ENCODE measurements around the gene REL. TPM values are rescaled to one million over a fixed set of nuclear protein-coding genes. Genes with fewer than 3 reads are reported as not detected.

The REL gene
- polyA plus RNA-seq, 1 of the 3 experiments (the other 2 are of a cell fraction): 0.59 TPM

DNA sequence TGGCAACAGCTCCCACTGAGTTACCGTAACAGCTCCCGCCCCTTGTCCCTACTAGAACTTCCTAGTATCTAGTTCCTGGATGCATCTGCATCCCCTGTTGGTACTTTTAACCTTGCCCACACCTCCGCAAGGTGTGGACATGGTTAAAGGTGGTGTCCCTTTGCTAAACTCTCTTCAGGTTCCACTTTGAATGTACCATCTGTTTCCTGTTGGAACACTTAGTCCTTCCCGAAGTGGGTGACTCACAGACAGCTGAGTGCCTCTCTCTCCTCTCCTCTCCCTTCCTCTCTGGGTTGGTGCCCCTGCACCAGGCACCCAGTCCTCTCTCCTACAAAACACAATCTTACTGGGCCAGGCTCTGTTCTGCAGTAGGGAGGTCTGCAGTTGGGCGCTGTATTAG, 19.6 kb upstream of the REL start:
- ChIA-PET CTCF (no interaction called here), POLR2A (no interaction called here)
- Histone ChIP-seq H3K4me1 (ENCODE audit: control insufficient read depth in 1 of 2, insufficient read depth in 2 of 2, low read depth in 1 of 2, low read length in 1 of 2) (no peaks in the 10 kb centered on the region), H3K9me2 (no peaks in the 10 kb centered on the region), H3K4me3 (ENCODE audit: low read depth in 2 of 2, low read length in 1 of 2) (no peak overlapping the region), H3K36me3 (replicated peaks in 1 of 2; ENCODE audit: control insufficient read depth in 1 of 2, insufficient read depth in 2 of 2, low read length in 1 of 2) (no peaks in the 10 kb centered on the region), H3K9ac (no peak overlapping the region), H4K20me1 (ENCODE audit: insufficient read depth) (no peaks in the 10 kb centered on the region), H2AFZ (ENCODE audit: low read depth) (no peak overlapping the region), H3K27ac (ENCODE audit: low read depth in 2 of 2, low read length in 1 of 2) (no peak overlapping the region), H3K9me3 (no peaks in the 10 kb centered on the region), H3K4me2 (no peak overlapping the region), H3K79me2 (ENCODE audit: insufficient read depth) (no peaks in the 10 kb centered on the region), H3F3A (replicated peaks; ENCODE audit: insufficient read depth) (no peaks in the 10 kb centered on the region), H3K27me3 (ENCODE audit: insufficient read depth) (no peaks in the 10 kb centered on the region; the same call in 1 of the 2 replicates)
- WGBS (ENCODE audit: low lambda C conversion rate): 69% methylated on average over 5 of the region's 5 CpGs
- no peak for DNase-seq
- TF ChIP-seq FOXJ3 (CRISPR knock-in tag; IDR thresholded peaks at IDR 0.05): no peak
- TF ChIP-seq EP300 (IDR thresholded peaks at IDR 0.05; ENCODE audit: borderline replicate concordance in 1 of 2, low read depth in 1 of 2, low read length in 1 of 2): no peak
- TF ChIP-seq TAF1 (IDR thresholded peaks at IDR 0.05; ENCODE audit: borderline replicate concordance, low read depth, low read length): no peak
- TF ChIP-seq CHD2 (IDR thresholded peaks at IDR 0.05; ENCODE audit: low read length, partially characterized antibody): no peak
- TF ChIP-seq JUND (IDR thresholded peaks at IDR 0.05): no peak
- TF ChIP-seq, protein P1, sequence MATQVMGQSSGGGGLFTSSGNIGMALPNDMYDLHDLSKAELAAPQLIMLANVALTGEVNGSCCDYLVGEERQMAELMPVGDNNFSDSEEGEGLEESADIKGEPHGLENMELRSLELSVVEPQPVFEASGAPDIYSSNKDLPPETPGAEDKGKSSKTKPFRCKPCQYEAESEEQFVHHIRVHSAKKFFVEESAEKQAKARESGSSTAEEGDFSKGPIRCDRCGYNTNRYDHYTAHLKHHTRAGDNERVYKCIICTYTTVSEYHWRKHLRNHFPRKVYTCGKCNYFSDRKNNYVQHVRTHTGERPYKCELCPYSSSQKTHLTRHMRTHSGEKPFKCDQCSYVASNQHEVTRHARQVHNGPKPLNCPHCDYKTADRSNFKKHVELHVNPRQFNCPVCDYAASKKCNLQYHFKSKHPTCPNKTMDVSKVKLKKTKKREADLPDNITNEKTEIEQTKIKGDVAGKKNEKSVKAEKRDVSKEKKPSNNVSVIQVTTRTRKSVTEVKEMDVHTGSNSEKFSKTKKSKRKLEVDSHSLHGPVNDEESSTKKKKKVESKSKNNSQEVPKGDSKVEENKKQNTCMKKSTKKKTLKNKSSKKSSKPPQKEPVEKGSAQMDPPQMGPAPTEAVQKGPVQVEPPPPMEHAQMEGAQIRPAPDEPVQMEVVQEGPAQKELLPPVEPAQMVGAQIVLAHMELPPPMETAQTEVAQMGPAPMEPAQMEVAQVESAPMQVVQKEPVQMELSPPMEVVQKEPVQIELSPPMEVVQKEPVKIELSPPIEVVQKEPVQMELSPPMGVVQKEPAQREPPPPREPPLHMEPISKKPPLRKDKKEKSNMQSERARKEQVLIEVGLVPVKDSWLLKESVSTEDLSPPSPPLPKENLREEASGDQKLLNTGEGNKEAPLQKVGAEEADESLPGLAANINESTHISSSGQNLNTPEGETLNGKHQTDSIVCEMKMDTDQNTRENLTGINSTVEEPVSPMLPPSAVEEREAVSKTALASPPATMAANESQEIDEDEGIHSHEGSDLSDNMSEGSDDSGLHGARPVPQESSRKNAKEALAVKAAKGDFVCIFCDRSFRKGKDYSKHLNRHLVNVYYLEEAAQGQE (IDR thresholded peaks at IDR 0.05; ENCODE audit: low read depth, low read length): no peak
- TF ChIP-seq NRF1 (IDR thresholded peaks at IDR 0.05; ENCODE audit: low read depth, low read length): no peak
- TF ChIP-seq, protein P2, sequence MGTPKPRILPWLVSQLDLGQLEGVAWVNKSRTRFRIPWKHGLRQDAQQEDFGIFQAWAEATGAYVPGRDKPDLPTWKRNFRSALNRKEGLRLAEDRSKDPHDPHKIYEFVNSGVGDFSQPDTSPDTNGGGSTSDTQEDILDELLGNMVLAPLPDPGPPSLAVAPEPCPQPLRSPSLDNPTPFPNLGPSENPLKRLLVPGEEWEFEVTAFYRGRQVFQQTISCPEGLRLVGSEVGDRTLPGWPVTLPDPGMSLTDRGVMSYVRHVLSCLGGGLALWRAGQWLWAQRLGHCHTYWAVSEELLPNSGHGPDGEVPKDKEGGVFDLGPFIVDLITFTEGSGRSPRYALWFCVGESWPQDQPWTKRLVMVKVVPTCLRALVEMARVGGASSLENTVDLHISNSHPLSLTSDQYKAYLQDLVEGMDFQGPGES (IDR thresholded peaks at IDR 0.05; ENCODE audit: low read depth, low read length): no peak
- no peak for TF ChIP-seq NFIC (IDR thresholded peaks at IDR 0.05; ENCODE audit: borderline replicate concordance)
- TF ChIP-seq GABPA (IDR thresholded peaks at IDR 0.05; ENCODE audit: low read depth): no peak
- TF ChIP-seq POLR2AphosphoS5 (IDR thresholded peaks at IDR 0.05; ENCODE audit: low read depth, low read length): no peak
- TF ChIP-seq, protein P3, sequence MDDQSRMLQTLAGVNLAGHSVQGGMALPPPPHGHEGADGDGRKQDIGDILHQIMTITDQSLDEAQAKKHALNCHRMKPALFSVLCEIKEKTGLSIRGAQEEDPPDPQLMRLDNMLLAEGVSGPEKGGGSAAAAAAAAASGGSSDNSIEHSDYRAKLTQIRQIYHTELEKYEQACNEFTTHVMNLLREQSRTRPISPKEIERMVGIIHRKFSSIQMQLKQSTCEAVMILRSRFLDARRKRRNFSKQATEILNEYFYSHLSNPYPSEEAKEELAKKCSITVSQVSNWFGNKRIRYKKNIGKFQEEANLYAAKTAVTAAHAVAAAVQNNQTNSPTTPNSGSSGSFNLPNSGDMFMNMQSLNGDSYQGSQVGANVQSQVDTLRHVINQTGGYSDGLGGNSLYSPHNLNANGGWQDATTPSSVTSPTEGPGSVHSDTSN (IDR thresholded peaks at IDR 0.05): no peak
- TF ChIP-seq, protein P4, sequence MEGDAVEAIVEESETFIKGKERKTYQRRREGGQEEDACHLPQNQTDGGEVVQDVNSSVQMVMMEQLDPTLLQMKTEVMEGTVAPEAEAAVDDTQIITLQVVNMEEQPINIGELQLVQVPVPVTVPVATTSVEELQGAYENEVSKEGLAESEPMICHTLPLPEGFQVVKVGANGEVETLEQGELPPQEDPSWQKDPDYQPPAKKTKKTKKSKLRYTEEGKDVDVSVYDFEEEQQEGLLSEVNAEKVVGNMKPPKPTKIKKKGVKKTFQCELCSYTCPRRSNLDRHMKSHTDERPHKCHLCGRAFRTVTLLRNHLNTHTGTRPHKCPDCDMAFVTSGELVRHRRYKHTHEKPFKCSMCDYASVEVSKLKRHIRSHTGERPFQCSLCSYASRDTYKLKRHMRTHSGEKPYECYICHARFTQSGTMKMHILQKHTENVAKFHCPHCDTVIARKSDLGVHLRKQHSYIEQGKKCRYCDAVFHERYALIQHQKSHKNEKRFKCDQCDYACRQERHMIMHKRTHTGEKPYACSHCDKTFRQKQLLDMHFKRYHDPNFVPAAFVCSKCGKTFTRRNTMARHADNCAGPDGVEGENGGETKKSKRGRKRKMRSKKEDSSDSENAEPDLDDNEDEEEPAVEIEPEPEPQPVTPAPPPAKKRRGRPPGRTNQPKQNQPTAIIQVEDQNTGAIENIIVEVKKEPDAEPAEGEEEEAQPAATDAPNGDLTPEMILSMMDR (IDR thresholded peaks at IDR 0.05): no peak
- TF ChIP-seq, protein P5, sequence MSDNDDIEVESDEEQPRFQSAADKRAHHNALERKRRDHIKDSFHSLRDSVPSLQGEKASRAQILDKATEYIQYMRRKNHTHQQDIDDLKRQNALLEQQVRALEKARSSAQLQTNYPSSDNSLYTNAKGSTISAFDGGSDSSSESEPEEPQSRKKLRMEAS (IDR thresholded peaks at IDR 0.05; ENCODE audit: low read depth): no peak
- no peak for TF ChIP-seq MEF2A (IDR thresholded peaks at IDR 0.05; ENCODE audit: borderline replicate concordance, low read depth)

All from SK-N-SH (cell line).